GM19035 (cell line): ENCODE results near the gene KLHL29.
"Not testable (repeated sequence)": the region's sequence is repeated elsewhere in the genome, so short reads cannot be mapped to it uniquely, and the experiment has no call there.

Experiments used
- ATAC-seq: cut with Tn5 transposase; IDR thresholded peaks from one replicate; pipeline ENCODE4 v1.9.1; 2021; ENCODE audit not compliant: unreplicated experiment

Gene KLHL29

DNA sequence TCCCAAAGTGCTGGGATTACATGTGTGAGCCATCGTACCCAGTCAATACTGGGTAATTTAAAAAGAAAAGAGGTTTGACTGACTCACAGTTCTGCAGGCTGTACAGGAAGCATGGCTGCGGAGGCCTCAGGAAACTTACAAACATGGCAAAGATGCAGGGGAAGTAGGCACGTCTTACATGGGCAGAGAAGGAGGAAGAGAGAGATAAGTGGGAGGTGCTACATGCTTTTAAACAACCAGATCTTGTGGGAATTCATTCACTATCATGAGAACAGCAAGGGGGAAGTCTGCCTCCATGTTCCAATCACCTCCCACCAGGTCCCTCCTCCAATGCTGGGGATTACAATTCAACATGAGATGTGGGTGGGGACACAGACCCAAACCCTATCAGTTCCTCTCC is 349.4 kb downstream of the KLHL29 start:
- no peak for ATAC-seq

DNA sequence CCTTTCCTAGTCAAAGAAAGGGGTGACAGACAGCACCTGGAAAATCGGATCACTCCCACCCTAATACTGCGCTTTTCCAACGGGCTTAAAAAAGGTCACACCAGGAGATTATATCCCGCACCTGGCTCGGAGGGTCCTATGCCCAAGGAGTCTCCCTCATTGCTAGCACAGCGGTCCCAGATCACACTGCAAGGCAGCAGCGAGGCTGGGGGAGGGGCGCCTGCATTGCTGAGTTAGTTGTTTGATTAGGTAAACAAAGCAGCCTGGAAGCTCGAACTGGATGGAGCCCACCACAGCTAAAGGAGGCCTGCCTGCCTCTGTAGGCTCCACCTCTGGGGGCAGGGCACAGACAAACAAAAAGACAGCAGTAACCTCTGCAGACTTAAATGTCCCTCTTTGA is 351.8 kb downstream of the KLHL29 start:
- not testable (repeated sequence) for ATAC-seq

DNA sequence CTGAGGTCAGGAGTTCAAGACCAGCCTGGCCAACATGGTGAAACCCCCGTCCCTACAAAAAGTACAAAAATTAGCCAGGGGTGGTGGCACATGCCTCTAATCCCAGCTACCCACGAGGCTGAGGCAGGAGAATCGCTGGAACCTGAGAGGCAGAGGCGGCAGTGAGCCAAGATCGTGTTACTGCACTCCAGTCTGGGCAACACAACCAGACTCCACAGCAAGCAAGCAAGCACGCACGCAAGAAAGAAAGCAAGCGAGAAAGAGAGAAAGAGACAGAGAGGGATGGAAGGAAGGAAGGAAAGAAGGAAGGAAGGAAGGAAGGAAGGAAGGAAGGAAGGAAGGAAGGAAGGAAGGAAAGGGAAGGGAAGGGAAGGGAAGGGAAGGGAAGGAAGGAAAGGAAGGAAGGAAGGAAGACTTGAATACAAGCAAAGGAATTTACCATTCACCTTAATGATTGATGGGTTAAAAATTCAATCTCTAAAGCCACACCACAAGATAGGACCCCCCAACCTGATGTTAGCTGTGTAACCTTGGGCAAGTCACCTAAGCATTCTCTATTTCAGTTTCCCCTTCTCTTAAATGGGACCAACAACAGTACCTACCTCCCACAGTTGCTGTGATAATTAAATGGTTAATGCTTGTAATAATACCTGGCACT is 360.2 kb downstream of the KLHL29 start:
- no peak for ATAC-seq

DNA sequence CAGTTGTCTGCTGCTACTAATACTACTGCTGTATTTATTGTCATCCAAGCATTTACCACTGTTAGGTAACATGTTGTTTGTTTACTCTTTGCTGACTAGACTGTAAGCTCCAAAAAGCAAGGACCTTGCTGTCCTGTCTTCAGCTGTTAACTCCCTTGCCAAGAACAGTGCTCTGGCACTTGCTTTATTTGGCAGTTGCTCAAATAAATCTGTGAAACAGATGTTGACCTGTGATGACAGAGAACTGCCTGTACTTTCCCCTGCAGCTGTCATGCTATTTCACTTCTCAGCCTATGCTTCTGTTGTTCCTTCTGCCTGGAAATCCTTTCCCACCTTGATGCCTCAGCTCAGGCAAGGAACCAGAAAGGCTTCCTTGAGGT is 360.7 kb downstream of the KLHL29 start:
- ATAC-seq, result no peak

DNA sequence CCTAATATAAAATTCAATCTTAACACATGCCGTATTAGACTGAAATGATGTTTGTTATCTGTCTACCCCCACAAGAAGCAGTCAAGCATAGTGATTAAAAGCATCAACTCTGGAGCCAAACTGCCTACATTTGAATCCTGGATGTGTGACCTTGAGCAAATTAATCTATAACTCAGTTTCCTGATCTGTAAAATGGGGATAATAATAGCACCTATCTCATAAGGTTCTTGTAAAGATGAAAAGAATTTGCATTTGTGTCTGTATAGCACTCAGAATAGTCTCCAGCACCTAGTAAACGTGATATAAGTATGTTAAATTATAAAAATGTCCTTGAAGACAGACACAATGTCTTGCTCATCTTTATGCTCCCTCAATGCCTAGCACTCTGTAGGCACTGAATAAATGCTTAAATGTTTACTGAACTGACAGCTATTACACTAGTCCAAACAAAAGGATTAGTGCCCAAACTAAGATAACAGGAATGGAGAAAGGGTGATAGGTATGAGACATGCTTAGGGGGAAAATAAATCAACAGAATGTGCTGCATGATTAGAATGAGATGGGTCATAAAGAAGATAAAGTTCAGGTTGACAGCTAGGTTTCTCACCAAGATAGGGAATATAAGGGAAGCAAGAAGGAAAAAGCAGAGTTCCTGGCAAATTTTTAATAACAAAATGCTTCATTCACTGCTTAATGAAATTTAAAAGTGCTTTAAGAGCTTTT is 361.3 kb downstream of the KLHL29 start:
- no peak for ATAC-seq

DNA sequence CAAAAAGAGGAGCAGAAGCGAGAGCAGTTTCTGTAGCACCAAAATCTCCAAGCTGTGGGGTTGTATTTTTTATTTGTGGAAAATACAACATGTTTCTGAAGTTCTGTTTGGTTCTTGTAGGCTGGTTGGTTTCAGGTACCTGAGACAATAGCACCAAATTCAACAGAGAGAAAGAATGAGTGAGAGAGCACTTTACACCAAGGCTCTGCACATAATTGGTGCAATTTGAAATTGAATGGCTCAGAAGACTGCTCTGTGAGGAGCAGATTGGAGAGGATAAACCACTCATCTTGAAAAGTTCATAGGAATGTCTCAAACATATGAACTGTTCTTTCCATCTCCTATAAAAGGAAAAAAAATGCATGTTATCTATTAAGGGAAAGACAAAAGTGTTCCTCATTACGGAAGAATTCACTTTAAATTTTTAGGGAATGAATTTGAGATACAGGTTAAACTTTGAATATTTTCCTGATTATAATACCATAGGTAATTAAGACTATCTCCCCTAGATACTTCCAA is 366.8 kb downstream of the KLHL29 start:
- no peak for ATAC-seq

DNA sequence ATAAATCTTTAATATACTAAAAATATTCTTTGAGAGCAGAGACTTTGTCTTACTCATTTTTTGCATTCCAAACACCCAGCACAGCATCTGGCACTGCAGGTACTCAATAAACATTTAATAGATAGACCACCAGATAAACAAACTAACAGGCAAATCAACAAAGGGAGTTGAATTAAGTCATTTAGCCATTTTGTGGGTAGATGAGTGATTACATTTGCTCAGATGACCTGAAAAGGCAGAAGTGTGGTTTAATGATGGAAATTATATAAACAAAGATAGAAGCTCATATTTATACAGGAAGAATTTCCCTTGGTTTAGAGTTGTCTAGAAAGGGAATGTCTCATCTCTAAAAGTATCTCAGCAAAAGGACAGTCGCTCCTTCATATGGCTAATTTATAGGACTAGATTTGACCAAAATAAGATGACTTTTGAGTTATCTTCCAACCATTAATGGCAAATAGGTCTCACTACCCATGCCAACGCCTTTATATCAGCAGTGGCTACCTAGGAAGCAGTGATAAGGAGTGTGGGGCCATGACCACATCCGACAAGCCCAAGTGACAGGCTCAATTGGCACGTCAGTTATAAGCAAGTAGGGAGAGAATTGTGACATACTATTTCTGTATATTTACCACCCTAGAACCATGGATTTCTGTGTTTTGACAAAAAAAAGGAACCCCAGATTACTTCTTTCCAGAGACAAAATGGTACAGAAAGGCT is 368.5 kb downstream of the KLHL29 start:
- no peak for ATAC-seq

DNA sequence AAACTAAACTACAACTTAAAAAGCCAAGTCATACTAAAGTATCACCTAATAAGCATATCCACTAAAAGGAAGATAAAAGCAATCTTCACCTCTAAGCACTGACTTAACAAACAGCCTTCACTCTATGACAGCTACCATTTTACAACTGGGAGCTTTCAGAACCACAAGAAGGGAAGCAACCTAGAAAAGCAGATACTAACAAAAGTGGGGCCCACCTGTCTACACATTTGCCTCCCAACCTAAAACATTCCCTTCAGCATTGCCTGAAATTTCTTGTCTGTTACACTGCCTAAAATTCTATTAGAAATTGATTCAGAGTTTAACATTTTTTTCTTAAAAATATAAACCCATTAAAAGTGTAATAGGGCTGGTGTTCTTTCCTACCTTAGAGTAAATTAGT is 370.0 kb downstream of the KLHL29 start:
- no peak for ATAC-seq

DNA sequence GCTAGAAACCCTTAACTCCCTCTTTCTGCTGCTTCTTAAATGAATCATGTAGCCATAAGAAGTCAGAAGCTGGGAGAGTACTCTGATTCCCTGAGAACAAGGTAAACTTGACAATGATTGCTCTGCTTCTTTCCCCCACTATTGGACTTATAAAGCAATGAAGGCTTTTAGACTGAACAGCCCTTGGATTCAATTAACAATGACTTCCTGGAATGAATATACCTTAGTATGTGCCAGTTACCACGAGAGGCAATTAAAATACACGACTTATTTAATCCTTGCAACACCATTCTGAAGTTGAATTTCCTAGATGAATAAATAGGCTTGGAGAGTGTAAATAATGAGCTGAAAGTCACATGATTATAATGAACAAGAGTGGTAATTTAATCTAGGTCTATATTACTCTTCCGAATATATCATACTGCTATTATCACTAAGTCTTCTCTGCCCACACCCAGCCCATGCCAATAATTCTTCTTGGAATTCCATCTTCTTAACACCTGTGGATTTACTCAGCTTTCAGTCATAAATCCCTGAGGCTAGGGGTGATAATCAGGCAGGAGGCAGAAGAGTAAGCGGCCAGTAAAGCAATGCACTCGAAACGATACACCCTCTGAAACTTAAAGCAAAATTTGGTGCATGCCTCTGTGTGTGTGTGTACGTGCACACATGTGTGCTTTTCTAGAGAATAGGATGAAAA is 371.8 kb downstream of the KLHL29 start:
- ATAC-seq, result no peak

DNA sequence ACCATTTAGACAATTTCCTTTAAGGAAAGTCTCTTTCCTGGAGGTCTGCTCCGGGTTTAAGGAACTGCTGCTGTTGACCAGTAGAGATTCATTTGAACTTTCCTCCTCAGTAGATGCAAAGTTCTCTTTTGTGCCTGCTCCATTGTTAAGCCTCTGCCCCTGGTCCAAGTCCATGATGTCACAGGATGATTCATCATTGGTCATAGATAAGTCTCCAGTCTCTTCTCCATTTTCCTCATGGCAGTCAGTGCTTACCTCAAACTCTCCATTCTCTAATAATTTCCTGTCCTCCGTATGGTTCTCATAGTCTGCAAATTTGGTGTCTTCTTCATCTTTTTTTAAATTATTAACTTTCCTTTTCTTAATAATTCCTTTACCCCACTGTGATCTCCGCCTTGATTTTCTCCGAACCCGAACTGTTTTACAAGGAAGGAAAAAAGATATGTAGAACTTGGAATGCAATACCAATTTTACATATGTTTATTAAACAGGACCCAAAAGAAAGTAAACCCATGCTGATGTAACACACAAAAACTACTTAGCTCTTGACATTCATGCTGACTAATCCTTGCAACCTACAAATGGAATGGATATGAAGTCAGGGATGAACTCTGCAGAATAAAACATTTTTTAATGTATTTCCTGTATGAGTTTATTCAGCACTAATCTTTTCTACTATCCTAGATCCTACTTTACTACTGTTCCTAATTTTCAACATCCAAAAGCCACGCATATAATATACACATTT is 372.9 kb downstream of the KLHL29 start:
- no peak for ATAC-seq
